NCI-H774 (cell line): Measurements from ENCODE around the gene TRPC4AP.
"Not testable (repeated sequence)": the region's sequence is repeated elsewhere in the genome, so short reads cannot be mapped to it uniquely, and the experiment has no call there.

ENCODE experiments used
- DNase-seq: peaks from one replicate; lab custom pipeline; 2025; lab: John Stamatoyannopoulos, UW

Gene TRPC4AP

GRCh38 chr20:35059110-35059509 is 33.5 kb downstream of the TRPC4AP start:
- no peak for DNase-seq

- no peak for DNase-seq
Measured at GRCh38 chr20:35055445-35056276, 36.9 kb downstream of the TRPC4AP start.

- no peak for DNase-seq
Measured at GRCh38 chr20:35054814-35055213, 37.8 kb downstream of the TRPC4AP start.

- DNase-seq = not testable (repeated sequence)
Measured at GRCh38 chr20:35052616-35053015, 40.0 kb downstream of the TRPC4AP start.

GRCh38 chr20:35049776-35050352 is 42.7 kb downstream of the TRPC4AP start:
- DNase-seq = no peak

- no peak for DNase-seq
Measured at GRCh38 chr20:35048739-35049138, 43.9 kb downstream of the TRPC4AP start.

GRCh38 chr20:35042268-35042667 is 50.3 kb downstream of the TRPC4AP start:
- DNase-seq = no peak

- DNase-seq = no peak
Measured at GRCh38 chr20:35040646-35041045, 52.0 kb downstream of the TRPC4AP start.

GRCh38 chr20:35039846-35040489 is 52.6 kb downstream of the TRPC4AP start:
- DNase-seq = no peak

- no peak for DNase-seq
Measured at GRCh38 chr20:35039146-35039545, 53.5 kb downstream of the TRPC4AP start.

GRCh38 chr20:35034145-35034544 is 58.5 kb downstream of the TRPC4AP start:
- no peak for DNase-seq

- DNase-seq = no peak
Measured at GRCh38 chr20:35030136-35030535, 62.5 kb downstream of the TRPC4AP start.

- DNase-seq = no peak
Measured at GRCh38 chr20:35027301-35027700, 65.3 kb downstream of the TRPC4AP start.

- DNase-seq = no peak
Measured at GRCh38 chr20:35025116-35025515, 67.5 kb downstream of the TRPC4AP start.

- DNase-seq = no peak
Measured at GRCh38 chr20:35023624-35024023, 69.0 kb downstream of the TRPC4AP start.

GRCh38 chr20:35021831-35022230 is 70.8 kb downstream of the TRPC4AP start:
- no peak for DNase-seq

- DNase-seq = no peak
Measured at GRCh38 chr20:35021063-35021462, 71.5 kb downstream of the TRPC4AP start.

GRCh38 chr20:35020108-35020928 is 72.3 kb downstream of the TRPC4AP start:
- DNase-seq = no peak

- no peak for DNase-seq
Measured at GRCh38 chr20:35018590-35019371, 73.8 kb downstream of the TRPC4AP start.

- no peak for DNase-seq
Measured at GRCh38 chr20:35017099-35017835, 75.3 kb downstream of the TRPC4AP start.

- no peak for DNase-seq
Measured at GRCh38 chr20:35015863-35016193, 76.8 kb downstream of the TRPC4AP start.
